Astrocyte (in vitro differentiated cells and primary cell): ENCODE measurements around the gene PAK4.

Experiments
- EZH2 ChIP-seq: IDR thresholded peaks from 2 replicates; pipeline ENCODE4 v1.6.1; 2012; ENCODE audit warnings: mild to moderate bottlenecking, low read length, inconsistent platforms; ENCODE audit not compliant: insufficient read depth
- TF ChIP-seq, protein P1 (sequence below): IDR thresholded peaks from 2 replicates; pipeline ENCODE4 v1.5.1; 2011; ENCODE audit warnings: low read depth, mild to moderate bottlenecking, inconsistent platforms, low read length, moderate library complexity; ENCODE audit not compliant: insufficient read depth

DNA sequence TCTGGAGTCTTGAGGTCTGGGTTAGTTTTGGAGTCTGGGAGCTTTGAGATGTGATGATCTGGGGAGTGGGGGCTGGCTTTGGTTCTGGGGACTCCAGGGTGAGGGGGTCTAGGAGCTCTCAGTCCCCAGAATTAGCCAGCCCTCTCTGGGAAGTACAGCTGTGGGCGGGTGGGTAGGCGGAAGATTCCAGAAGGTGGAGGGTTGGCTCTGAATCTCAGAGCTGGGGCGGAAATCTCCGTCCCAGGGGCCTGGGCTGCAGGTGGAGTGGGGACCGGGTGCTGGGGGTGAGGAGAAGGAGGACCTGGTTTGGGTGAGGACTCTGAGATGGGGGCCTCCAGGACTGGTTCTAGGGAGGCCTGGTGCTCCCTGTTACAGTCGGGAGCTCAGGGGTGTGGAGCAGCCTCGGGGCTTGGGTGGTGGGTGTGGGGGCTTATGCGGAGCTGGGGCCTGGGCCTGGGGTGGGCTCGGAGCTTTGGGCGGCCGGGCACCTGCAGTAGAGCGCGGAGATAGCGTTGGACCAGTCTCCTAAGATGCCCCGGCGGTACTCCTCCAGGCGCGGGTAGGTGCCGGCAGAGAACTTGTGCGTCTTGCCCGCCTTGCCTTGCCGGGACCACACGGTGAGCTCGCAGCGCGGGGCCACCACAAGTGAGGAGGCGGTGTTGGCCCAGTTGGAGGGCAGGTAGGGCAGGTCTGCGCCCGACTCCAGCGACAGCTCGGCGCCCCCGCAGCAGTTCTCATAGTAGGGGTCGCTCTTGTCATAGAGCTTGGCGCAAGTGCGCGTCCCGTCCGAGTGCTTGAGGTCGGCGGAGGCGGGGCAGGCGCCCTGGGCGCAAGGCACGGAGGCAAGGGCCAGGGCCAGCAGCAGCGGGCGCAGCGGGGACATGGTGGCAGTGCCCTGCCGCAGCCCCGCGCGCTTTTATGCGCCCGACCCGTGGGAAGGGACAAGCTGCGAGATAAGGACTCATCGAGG is 78.1 kb downstream of the PAK4 start, which contains the start of gene SYCN:
- TF ChIP-seq, protein P1, sequence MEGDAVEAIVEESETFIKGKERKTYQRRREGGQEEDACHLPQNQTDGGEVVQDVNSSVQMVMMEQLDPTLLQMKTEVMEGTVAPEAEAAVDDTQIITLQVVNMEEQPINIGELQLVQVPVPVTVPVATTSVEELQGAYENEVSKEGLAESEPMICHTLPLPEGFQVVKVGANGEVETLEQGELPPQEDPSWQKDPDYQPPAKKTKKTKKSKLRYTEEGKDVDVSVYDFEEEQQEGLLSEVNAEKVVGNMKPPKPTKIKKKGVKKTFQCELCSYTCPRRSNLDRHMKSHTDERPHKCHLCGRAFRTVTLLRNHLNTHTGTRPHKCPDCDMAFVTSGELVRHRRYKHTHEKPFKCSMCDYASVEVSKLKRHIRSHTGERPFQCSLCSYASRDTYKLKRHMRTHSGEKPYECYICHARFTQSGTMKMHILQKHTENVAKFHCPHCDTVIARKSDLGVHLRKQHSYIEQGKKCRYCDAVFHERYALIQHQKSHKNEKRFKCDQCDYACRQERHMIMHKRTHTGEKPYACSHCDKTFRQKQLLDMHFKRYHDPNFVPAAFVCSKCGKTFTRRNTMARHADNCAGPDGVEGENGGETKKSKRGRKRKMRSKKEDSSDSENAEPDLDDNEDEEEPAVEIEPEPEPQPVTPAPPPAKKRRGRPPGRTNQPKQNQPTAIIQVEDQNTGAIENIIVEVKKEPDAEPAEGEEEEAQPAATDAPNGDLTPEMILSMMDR, result no peak
- TF ChIP-seq EZH2, result peak; percentile 64
